ENCODE results near the gene TEDC2. TPM values are rescaled to one million over a fixed set of nuclear protein-coding genes. Genes with fewer than 3 reads are reported as not detected.

Gene TEDC2
- polyA plus RNA-seq, 3 donors, result 0.28 TPM; not detected in 2

- Histone ChIP-seq H4K20me1 (ENCODE audit: insufficient read depth, low read length) (no peaks in the 10 kb centered on the region), H3K4me1 (ENCODE audit: control insufficient read depth in 1 of 2, insufficient read depth in 2 of 2, low read length in 2 of 2) (peaks cover 70 to 82% of the 10 kb centered on the region in 2 donors), H3K27ac (ENCODE audit: low read depth in 1 of 2, low read length in 2 of 2) (peak overlapping the region; percentile 92 to 98), H3K79me2 (ENCODE audit: insufficient read depth, low read length) (peaks cover 23% of the 10 kb centered on the region), H2AFZ (ENCODE audit: insufficient read depth, low read depth, low read length, poor library complexity, severe bottlenecking) (peak overlapping the region; percentile 82), H3K9me3 (replicated peaks in 1 of 2; ENCODE audit: control insufficient read depth in 1 of 2, insufficient read depth in 1 of 2, low read length in 2 of 2) (no peaks in the 10 kb centered on the region), H3K4me2 (replicated peaks; ENCODE audit: extremely low read depth, low read length, poor library complexity, severe bottlenecking) (peak overlapping the region; percentile 80), H3K36me3 (replicated peaks in 1 of 2; ENCODE audit: control insufficient read depth in 1 of 2, insufficient read depth in 2 of 2, low read length in 2 of 2) (no peaks in the 10 kb centered on the region), H3K9ac (ENCODE audit: insufficient read depth, low read length, poor library complexity, severe bottlenecking) (peak overlapping the region; percentile 71), H3K4me3 (replicated peaks in 1 of 3; ENCODE audit: low read depth in 2 of 3, low read length in 3 of 3) (peak overlapping the region in 2 of 3 experiments; percentile 24 to 70), H3K27me3 (ENCODE audit: control insufficient read depth in 2 of 2, insufficient read depth in 2 of 2, low read length in 2 of 2) (no peaks in the 10 kb centered on the region)
- Mint-ChIP-seq H3K27me3 (ENCODE audit: low read depth in 3 of 3) (peaks cover 1 to 3% (median 1%) of the 10 kb centered on the region in 3 donors), H3K4me3 (peak overlapping the region; percentile 74 to 89), H3K9me3 (peaks cover 0 to 5% (median 0%) of the 10 kb centered on the region in 7 donors), H3K36me3 (peaks cover 0 to 2% of the 10 kb centered on the region in 2 donors), H3K27ac (peak overlapping the region; percentile 97 to 98 (median 98)), H3K4me1 (peaks cover 70% of the 10 kb centered on the region)
- no peak for TF ChIP-seq CTCF (IDR thresholded peaks at IDR 0.05)
- DNase-seq, result peak; percentile 43 to 66 (median 62)
- 6% methylated on average over 14 of the region's 14 CpGs for WGBS (ENCODE audit: insufficient coverage)
- intact Hi-C loops (cut with micrococcal nuclease), result loop anchor here (5.0 to 10.0 kb wide), 5 partner anchors 35 to 352 kb away; partner anchors contain the start of genes NTN3 (in 1 of the 2), RNPS1 (in 1 of the 2) and TRAF7 (in 1 of the 2)
Observed at GRCh38 chr16:2507052-2507659, 47.2 kb downstream of the TEDC2 start.

DNA sequence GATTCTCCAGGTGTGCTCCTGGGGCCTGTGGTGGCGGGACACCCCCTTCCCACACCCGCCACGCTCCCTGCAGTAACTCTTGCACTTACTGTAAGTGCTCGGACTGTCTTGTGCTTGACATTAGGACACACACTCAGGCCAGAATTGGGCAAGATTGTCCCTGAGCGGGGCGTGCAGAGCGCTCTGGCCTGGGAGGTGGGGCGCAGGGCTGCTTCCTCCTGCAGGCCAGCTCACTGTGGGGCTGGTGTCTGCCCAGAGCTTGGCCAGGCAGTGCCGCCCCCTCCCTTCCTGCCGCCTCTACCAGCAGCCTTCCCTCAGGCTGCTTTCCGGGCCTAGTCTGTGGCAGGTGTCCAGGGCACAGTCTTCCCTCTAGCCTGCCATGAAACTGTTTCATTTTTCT is 47.8 kb downstream of the TEDC2 start:
- TF ChIP-seq CTCF (IDR thresholded peaks at IDR 0.05), result no peak
- peaks cover 71% of the 10 kb centered on the region for H3K4me1 Mint-ChIP-seq
- DNase-seq, result peak; percentile 88 to 90 (median 89)
- H3K27ac Mint-ChIP-seq, result peak overlapping the region; percentile 97 to 98 (median 98)
- peaks cover 0 to 6% of the 10 kb centered on the region in 2 donors for H3K36me3 Mint-ChIP-seq
- Histone ChIP-seq H3K4me3 (replicated peaks in 1 of 3; ENCODE audit: low read depth in 2 of 3, low read length in 3 of 3) (peak overlapping the region in 2 of 3 experiments; percentile 24 to 70), H3K36me3 (replicated peaks in 1 of 2; ENCODE audit: control insufficient read depth in 1 of 2, insufficient read depth in 2 of 2, low read length in 2 of 2) (no peaks in the 10 kb centered on the region), H3K9me3 (replicated peaks in 1 of 2; ENCODE audit: control insufficient read depth in 1 of 2, insufficient read depth in 1 of 2, low read length in 2 of 2) (no peaks in the 10 kb centered on the region), H2AFZ (ENCODE audit: insufficient read depth, low read depth, low read length, poor library complexity, severe bottlenecking) (peak overlapping the region; percentile 82), H3K27ac (ENCODE audit: low read depth in 1 of 2, low read length in 2 of 2) (peak overlapping the region; percentile 92 to 98), H3K27me3 (ENCODE audit: control insufficient read depth in 2 of 2, insufficient read depth in 2 of 2, low read length in 2 of 2) (no peaks in the 10 kb centered on the region), H3K9ac (ENCODE audit: insufficient read depth, low read length, poor library complexity, severe bottlenecking) (peak overlapping the region; percentile 71), H4K20me1 (ENCODE audit: insufficient read depth, low read length) (no peaks in the 10 kb centered on the region), H3K79me2 (ENCODE audit: insufficient read depth, low read length) (peaks cover 26% of the 10 kb centered on the region), H3K4me2 (replicated peaks; ENCODE audit: extremely low read depth, low read length, poor library complexity, severe bottlenecking) (peak overlapping the region; percentile 80), H3K4me1 (ENCODE audit: control insufficient read depth in 1 of 2, insufficient read depth in 2 of 2, low read length in 2 of 2) (peaks cover 69 to 82% of the 10 kb centered on the region in 2 donors)
- H3K4me3 Mint-ChIP-seq, result peak overlapping the region; percentile 74 to 89
- 0% methylated on average over 5 of the region's 11 CpGs for WGBS (ENCODE audit: insufficient coverage)
- intact Hi-C loops (cut with micrococcal nuclease), result loop anchor here (5.0 to 10.0 kb wide), 5 partner anchors 35 to 353 kb away; partner anchors contain the start of genes NTN3 (in 1 of the 2), RNPS1 (in 1 of the 2) and TRAF7 (in 1 of the 2)
- H3K9me3 Mint-ChIP-seq, result peaks cover 0 to 5% (median 0%) of the 10 kb centered on the region in 7 donors
- H3K27me3 Mint-ChIP-seq (ENCODE audit: low read depth in 3 of 3), result peaks cover 3 to 4% (median 3%) of the 10 kb centered on the region in 3 donors
